ENCODE data around the gene MLLT6.

DNA sequence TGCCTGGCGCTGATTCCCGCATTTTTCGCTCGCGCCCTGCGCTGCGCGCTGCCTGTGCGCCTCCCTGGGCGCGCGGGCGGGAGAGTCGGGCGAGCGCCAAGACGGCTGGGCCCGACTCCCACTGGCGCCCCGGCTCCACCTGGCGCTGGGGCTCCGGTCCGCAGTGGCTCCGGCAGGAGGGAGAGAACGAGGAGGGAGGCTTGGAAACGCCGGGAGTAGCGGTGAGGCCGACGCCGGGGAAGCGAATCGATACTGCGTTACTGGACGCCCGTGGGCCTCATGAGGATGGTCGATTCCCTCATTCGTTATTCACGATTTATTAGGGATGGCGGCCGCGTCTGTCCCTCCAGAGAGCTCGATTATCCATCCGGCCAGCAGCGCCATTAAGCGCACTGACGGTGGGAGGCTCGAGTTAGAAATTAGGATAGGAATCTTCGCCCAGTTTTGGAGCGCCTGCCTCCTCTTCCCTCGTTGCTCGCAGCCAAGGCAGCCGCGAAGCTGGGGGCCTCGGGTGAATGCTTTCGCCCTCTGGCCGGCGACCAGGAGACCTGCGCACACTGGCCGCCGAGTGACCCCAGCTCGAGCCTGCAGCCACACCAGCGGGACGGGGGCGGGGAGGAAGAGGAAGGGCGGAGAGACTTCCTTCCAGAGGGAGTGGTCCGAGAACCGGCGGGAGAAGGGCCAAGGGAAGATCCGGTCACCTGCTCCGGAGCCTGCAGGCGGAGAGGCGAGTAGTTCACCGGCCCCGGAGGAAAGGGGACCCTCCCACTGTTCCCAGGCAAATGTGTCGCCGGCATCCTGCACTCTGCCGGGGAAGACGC lies 44.4 kb downstream of the MLLT6 start:
- TF ChIP-seq, protein P1, sequence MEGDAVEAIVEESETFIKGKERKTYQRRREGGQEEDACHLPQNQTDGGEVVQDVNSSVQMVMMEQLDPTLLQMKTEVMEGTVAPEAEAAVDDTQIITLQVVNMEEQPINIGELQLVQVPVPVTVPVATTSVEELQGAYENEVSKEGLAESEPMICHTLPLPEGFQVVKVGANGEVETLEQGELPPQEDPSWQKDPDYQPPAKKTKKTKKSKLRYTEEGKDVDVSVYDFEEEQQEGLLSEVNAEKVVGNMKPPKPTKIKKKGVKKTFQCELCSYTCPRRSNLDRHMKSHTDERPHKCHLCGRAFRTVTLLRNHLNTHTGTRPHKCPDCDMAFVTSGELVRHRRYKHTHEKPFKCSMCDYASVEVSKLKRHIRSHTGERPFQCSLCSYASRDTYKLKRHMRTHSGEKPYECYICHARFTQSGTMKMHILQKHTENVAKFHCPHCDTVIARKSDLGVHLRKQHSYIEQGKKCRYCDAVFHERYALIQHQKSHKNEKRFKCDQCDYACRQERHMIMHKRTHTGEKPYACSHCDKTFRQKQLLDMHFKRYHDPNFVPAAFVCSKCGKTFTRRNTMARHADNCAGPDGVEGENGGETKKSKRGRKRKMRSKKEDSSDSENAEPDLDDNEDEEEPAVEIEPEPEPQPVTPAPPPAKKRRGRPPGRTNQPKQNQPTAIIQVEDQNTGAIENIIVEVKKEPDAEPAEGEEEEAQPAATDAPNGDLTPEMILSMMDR (IDR thresholded peaks at IDR 0.05), result no peak
- TF ChIP-seq POLR2A (IDR thresholded peaks at IDR 0.05) (peak in 1 of 2 donors; percentile 65), POLR2AphosphoS5 (IDR thresholded peaks at IDR 0.05; ENCODE audit: insufficient read depth in 1 of 2, low read depth in 1 of 2) (peak; percentile 64 to 91)
